Stimulated activated naive CD8-positive, alpha-beta T cell treated with anti-CD3 and anti-CD28 coated beads, Interleukin-15, amount 100 ng/mL, for 72 hours (primary cell): ENCODE data around the gene DRD3.

Source experiments
- ATAC-seq: fragments of 150-1000 bp; cut with Tn5 transposase; 2 replicates; pipeline ENCODE4 v1.10.0; 2021; ENCODE audit warnings: mild to moderate bottlenecking, moderate library complexity
- DNase-seq, 2 donors: peaks; one replicate each; pipeline ENCODE4 v3.0.0; 2021 to 2022
- H3K27ac Mint-ChIP-seq, 2 donors: one replicate each; pipeline ENCODE4 v1.8.0; 2022; ENCODE audit warnings: mild to moderate bottlenecking in 2 of 2, mixed read lengths in 2 of 2, moderate library complexity in 2 of 2
- H3K27me3 Mint-ChIP-seq: one replicate; pipeline ENCODE4 v1.8.0; 2022; ENCODE audit warnings: mixed read lengths
- H3K4me1 Mint-ChIP-seq: one replicate; pipeline ENCODE4 v1.8.0; 2022; ENCODE audit warnings: mild to moderate bottlenecking, mixed read lengths
- H3K4me3 Mint-ChIP-seq, 2 donors: one replicate each; pipeline ENCODE4 v1.8.0; 2022; ENCODE audit warnings: mild to moderate bottlenecking in 2 of 2, mixed read lengths in 2 of 2, moderate library complexity in 1 of 2
- H3K9me3 Mint-ChIP-seq, 2 donors: one replicate each; pipeline ENCODE4 v1.8.0; 2022; ENCODE audit warnings: mixed read lengths in 2 of 2

The DRD3 gene

GRCh38 chr3:114152519-114153151, 26.2 kb downstream of the DRD3 start:
- Mint-ChIP-seq H3K9me3 (no peaks in the 10 kb centered on the region), H3K4me3 (peak overlapping the region; percentile 46 to 49), H3K4me1 (peaks cover 21% of the 10 kb centered on the region), H3K27ac (peak overlapping the region; percentile 42 to 47), H3K27me3 (no peaks in the 10 kb centered on the region)
- ATAC-seq (peak; percentile 95), DNase-seq (peak; percentile 82 to 86)

GRCh38 chr3:114151091-114151490, 27.8 kb downstream of the DRD3 start:
- Mint-ChIP-seq H3K27ac (no peak overlapping the region), H3K4me3 (no peak overlapping the region), H3K4me1 (peaks cover 21% of the 10 kb centered on the region), H3K27me3 (no peaks in the 10 kb centered on the region), H3K9me3 (no peaks in the 10 kb centered on the region)
- no peak for ATAC-seq
- DNase-seq = no peak

GRCh38 chr3:114147251-114147650, 31.6 kb downstream of the DRD3 start:
- Mint-ChIP-seq H3K4me1 (peaks cover 10% of the 10 kb centered on the region), H3K27me3 (no peaks in the 10 kb centered on the region), H3K4me3 (no peak overlapping the region), H3K27ac (no peak overlapping the region), H3K9me3 (no peaks in the 10 kb centered on the region)
- ATAC-seq (no peak), DNase-seq (no peak)

GRCh38 chr3:114144909-114145688, 33.8 kb downstream of the DRD3 start:
- H3K27ac Mint-ChIP-seq = no peak overlapping the region
- no peaks in the 10 kb centered on the region for H3K9me3 Mint-ChIP-seq
- H3K27me3 Mint-ChIP-seq = no peaks in the 10 kb centered on the region
- peaks cover 8% of the 10 kb centered on the region for H3K4me1 Mint-ChIP-seq
- DNase-seq (peak in 1 of 2 donors; percentile 15), ATAC-seq (peak; percentile 87)
- no peak overlapping the region for H3K4me3 Mint-ChIP-seq

GRCh38 chr3:114143817-114144216, 35.0 kb downstream of the DRD3 start:
- H3K9me3 Mint-ChIP-seq = peaks cover 0 to 1% of the 10 kb centered on the region in 2 donors
- no peak overlapping the region for H3K27ac Mint-ChIP-seq
- H3K4me1 Mint-ChIP-seq = peaks cover 8% of the 10 kb centered on the region
- ATAC-seq (no peak), DNase-seq (no peak)
- H3K27me3 Mint-ChIP-seq = peaks cover 8% of the 10 kb centered on the region
- H3K4me3 Mint-ChIP-seq = no peak overlapping the region

- Mint-ChIP-seq H3K9me3 (peaks cover 12 to 15% of the 10 kb centered on the region in 2 donors), H3K4me1 (peaks cover 4% of the 10 kb centered on the region), H3K27me3 (peaks cover 8% of the 10 kb centered on the region), H3K27ac (no peak overlapping the region), H3K4me3 (no peak overlapping the region)
- ATAC-seq = no peak
- DNase-seq = no peak
Measured at GRCh38 chr3:114139836-114140235, 39.0 kb downstream of the DRD3 start.

- DNase-seq (no peak), ATAC-seq (no peak)
- Mint-ChIP-seq H3K27me3 (no peaks in the 10 kb centered on the region), H3K4me1 (no peaks in the 10 kb centered on the region), H3K27ac (no peak overlapping the region), H3K9me3 (peaks cover 12 to 15% of the 10 kb centered on the region in 2 donors), H3K4me3 (no peak overlapping the region)
Measured at GRCh38 chr3:114133947-114134346, 44.9 kb downstream of the DRD3 start.

- Mint-ChIP-seq H3K9me3 (peaks cover 4 to 8% of the 10 kb centered on the region in 2 donors), H3K27me3 (no peaks in the 10 kb centered on the region)
- ATAC-seq = no peak
Measured at GRCh38 chr3:114132500-114132899, 46.4 kb downstream of the DRD3 start.

GRCh38 chr3:114128826-114129225, 50.0 kb downstream of the DRD3 start:
- Mint-ChIP-seq H3K27me3 (no peaks in the 10 kb centered on the region), H3K27ac (no peak overlapping the region), H3K4me3 (no peak overlapping the region)

More at GRCh38 chr3:114132500-114132899, 46.4 kb downstream of the DRD3 start:
- Mint-ChIP-seq H3K4me1 (no peaks in the 10 kb centered on the region), H3K27ac (no peak overlapping the region), H3K4me3 (no peak overlapping the region)
- DNase-seq = no peak

GRCh38 chr3:114128231-114128630, 50.6 kb downstream of the DRD3 start:
- Mint-ChIP-seq H3K9me3 (no peaks in the 10 kb centered on the region), H3K27ac (no peak overlapping the region), H3K27me3 (no peaks in the 10 kb centered on the region), H3K4me3 (no peak overlapping the region), H3K4me1 (no peaks in the 10 kb centered on the region)
- DNase-seq (no peak), ATAC-seq (no peak)

More at GRCh38 chr3:114128826-114129225, 50.0 kb downstream of the DRD3 start:
- ATAC-seq = no peak
- Mint-ChIP-seq H3K9me3 (no peaks in the 10 kb centered on the region), H3K4me1 (no peaks in the 10 kb centered on the region)
- DNase-seq = no peak

GRCh38 chr3:114127517-114127916, 51.3 kb downstream of the DRD3 start:
- Mint-ChIP-seq H3K4me1 (no peaks in the 10 kb centered on the region), H3K27me3 (no peaks in the 10 kb centered on the region), H3K9me3 (no peaks in the 10 kb centered on the region), H3K4me3 (no peak overlapping the region), H3K27ac (no peak overlapping the region)
- DNase-seq (no peak), ATAC-seq (no peak)

GRCh38 chr3:114126461-114126860, 52.4 kb downstream of the DRD3 start:
- Mint-ChIP-seq H3K27ac (no peak overlapping the region), H3K27me3 (no peaks in the 10 kb centered on the region), H3K4me3 (no peak overlapping the region), H3K9me3 (no peaks in the 10 kb centered on the region), H3K4me1 (no peaks in the 10 kb centered on the region)
- no peak for ATAC-seq
- DNase-seq = no peak

- ATAC-seq = no peak
- H3K9me3 Mint-ChIP-seq = no peaks in the 10 kb centered on the region
- H3K4me3 Mint-ChIP-seq = no peak overlapping the region
- peak overlapping the region; percentile 72 to 76 for H3K27ac Mint-ChIP-seq
- H3K27me3 Mint-ChIP-seq = no peaks in the 10 kb centered on the region
- no peak for DNase-seq
- no peaks in the 10 kb centered on the region for H3K4me1 Mint-ChIP-seq
Measured at GRCh38 chr3:114122027-114122709, 56.7 kb downstream of the DRD3 start.

GRCh38 chr3:114120211-114120610, 58.6 kb downstream of the DRD3 start:
- Mint-ChIP-seq H3K27me3 (no peaks in the 10 kb centered on the region), H3K9me3 (no peaks in the 10 kb centered on the region), H3K4me3 (no peak overlapping the region), H3K27ac (no peak overlapping the region), H3K4me1 (no peaks in the 10 kb centered on the region)
- DNase-seq (no peak), ATAC-seq (no peak)

- H3K27me3 Mint-ChIP-seq = no peaks in the 10 kb centered on the region
Measured at GRCh38 chr3:114119776-114120175, 59.1 kb downstream of the DRD3 start.

GRCh38 chr3:114115143-114115542, 63.7 kb downstream of the DRD3 start:
- Mint-ChIP-seq H3K9me3 (no peaks in the 10 kb centered on the region), H3K4me3 (no peak overlapping the region), H3K27me3 (peaks cover 19% of the 10 kb centered on the region), H3K4me1 (no peaks in the 10 kb centered on the region), H3K27ac (no peak overlapping the region)
- DNase-seq (no peak), ATAC-seq (no peak)

More at GRCh38 chr3:114119776-114120175, 59.1 kb downstream of the DRD3 start:
- ATAC-seq (no peak), DNase-seq (no peak)
- H3K4me3 Mint-ChIP-seq = no peak overlapping the region
- H3K4me1 Mint-ChIP-seq = no peaks in the 10 kb centered on the region
- no peak overlapping the region for H3K27ac Mint-ChIP-seq
- no peaks in the 10 kb centered on the region for H3K9me3 Mint-ChIP-seq
